ENCODE data around the gene MTOR. TPM values are rescaled to one million over a fixed set of nuclear protein-coding genes. Genes with fewer than 3 reads are reported as not detected.
"Not testable (repeated sequence)": the region's sequence is repeated elsewhere in the genome, so short reads cannot be mapped to it uniquely, and the experiment has no call there.

Gene MTOR
- total and polyA plus RNA-seq, 8 donors, result 6.3 to 42.4 (median 28.6) TPM

DNA sequence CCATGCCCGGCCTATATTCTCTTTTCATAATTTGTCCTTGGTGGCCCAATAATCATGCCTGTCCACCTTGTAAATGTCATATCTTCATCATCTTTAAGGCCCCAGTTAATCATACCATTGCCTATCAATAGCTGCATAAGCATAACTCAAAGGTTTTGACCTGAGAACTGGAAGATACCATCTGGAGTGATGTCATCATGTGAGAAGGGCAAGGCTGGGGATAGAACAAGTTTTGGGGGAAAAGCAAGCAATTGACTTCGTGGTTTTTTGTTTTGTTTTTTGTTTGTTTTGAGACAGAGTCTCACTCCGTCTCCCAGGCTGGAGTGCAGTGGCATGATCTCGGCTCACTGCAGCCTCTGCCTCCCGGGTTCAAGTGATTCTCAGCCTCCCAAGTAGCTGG, 16.8 kb upstream of the MTOR start:
- H3K27ac ChIP-seq, result no peak overlapping the region
- TF ChIP-seq POLR2A (IDR thresholded peaks at IDR 0.05) (no peak), EP300 (IDR thresholded peaks at IDR 0.05) (no peak), POLR2AphosphoS5 (IDR thresholded peaks at IDR 0.05) (no peak)
- TF ChIP-seq, protein P1, sequence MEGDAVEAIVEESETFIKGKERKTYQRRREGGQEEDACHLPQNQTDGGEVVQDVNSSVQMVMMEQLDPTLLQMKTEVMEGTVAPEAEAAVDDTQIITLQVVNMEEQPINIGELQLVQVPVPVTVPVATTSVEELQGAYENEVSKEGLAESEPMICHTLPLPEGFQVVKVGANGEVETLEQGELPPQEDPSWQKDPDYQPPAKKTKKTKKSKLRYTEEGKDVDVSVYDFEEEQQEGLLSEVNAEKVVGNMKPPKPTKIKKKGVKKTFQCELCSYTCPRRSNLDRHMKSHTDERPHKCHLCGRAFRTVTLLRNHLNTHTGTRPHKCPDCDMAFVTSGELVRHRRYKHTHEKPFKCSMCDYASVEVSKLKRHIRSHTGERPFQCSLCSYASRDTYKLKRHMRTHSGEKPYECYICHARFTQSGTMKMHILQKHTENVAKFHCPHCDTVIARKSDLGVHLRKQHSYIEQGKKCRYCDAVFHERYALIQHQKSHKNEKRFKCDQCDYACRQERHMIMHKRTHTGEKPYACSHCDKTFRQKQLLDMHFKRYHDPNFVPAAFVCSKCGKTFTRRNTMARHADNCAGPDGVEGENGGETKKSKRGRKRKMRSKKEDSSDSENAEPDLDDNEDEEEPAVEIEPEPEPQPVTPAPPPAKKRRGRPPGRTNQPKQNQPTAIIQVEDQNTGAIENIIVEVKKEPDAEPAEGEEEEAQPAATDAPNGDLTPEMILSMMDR (IDR thresholded peaks at IDR 0.05), result no peak
- no peaks in the 10 kb centered on the region for H3K27me3 ChIP-seq
- H3K9me3 ChIP-seq, result no peaks in the 10 kb centered on the region
- peaks cover 24 to 55% (median 46%) of the 10 kb centered on the region in 4 donors for H3K4me1 ChIP-seq
- H3K36me3 ChIP-seq, result peaks cover 0 to 40% (median 37%) of the 10 kb centered on the region in 4 donors
- no peak for DNase-seq
- no peak overlapping the region for H3K4me3 ChIP-seq
- intact Hi-C loops (cut with DNase I; ENCODE audit: low total_unique reads), result no loop called here
- 85 to 90% (median 88%) methylated on average over 5 of the region's 5 CpGs for WGBS, 5 donors

DNA sequence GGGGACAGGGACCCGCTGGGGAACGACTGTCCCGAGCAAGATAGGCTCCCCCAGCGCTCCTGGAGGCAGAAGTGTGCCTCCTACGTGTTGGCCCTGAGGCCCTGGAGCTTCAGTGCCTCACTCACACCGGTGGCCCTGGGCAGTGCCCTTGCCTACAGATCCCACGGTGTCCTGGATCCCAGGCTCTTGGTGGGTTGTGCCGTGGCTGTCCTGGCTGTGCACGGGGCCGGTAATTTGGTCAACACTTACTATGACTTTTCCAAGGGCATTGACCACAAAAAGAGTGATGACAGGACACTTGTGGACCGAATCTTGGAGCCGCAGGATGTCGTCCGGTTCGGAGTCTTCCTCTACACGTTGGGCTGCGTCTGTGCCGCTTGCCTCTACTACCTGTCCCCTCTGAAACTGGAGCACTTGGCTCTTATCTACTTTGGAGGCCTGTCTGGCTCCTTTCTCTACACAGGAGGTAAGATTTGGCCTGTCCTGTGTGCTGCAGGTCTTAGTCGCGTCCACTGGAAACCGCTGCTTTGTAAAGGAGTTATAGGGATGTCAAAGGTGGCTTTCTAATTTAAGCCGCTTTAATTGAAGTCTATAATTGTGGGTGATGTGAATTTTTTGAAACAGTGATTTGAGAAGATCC, 11.4 kb upstream of the MTOR start:
- peak overlapping the region; percentile 75 to 85 (median 80) for H3K4me3 ChIP-seq
- 2 to 11% (median 5%) methylated on average over 12 to 22 of the region's 22 CpGs for WGBS, 5 donors
- no peaks in the 10 kb centered on the region for H3K9me3 ChIP-seq
- H3K36me3 ChIP-seq, result peaks cover 0 to 24% (median 16%) of the 10 kb centered on the region in 4 donors
- H3K27ac ChIP-seq, result peak overlapping the region; percentile 94 to 99 (median 95)
- no peaks in the 10 kb centered on the region for H3K27me3 ChIP-seq
- peaks cover 25 to 45% (median 38%) of the 10 kb centered on the region in 4 donors for H3K4me1 ChIP-seq
- intact Hi-C loops (cut with DNase I; ENCODE audit: low total_unique reads), result no loop called here
- no peak for DNase-seq
- no peak for TF ChIP-seq EP300 (IDR thresholded peaks at IDR 0.05)
- TF ChIP-seq POLR2A (IDR thresholded peaks at IDR 0.05), result no peak
- no peak for TF ChIP-seq POLR2AphosphoS5 (IDR thresholded peaks at IDR 0.05)
- TF ChIP-seq, protein P1 (IDR thresholded peaks at IDR 0.05), result no peak

DNA sequence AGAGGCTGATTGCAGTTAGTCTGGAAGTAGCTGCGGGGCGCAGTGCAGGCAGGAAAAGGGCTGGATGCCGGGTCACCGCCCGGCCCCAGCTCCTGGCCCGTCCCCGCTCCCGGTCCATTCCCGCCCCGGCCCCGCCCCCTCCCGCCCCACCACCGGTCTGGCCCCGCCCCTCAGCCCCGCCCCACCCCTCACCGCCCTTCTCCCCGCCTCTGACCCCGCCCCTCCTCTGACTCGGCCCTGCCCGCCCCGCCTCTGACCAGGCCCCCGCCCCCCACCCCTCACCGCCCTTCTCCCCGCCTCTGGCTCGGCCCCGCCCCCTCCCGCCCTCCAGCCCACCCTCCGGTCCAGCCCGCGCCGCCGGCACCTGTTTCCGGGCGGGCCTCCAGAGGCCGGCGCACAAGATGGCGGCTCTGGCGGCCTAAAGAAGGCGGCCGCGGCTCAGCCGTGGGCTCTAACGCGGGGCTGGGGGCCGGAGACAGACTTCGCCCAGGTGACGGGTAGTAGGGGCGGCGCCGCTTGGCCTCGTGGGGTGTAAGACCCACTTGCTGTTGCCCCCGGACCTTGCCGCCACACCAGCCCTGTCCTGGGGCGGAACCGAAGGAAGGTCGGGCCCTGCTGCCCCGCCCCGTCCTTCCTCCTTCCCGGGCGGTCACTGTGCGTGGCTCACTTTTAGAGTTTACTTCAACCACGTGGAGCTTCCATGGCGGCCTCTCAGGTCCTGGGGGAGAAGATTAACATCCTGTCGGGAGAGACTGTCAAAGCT, 10.7 kb upstream of the MTOR start, which contains the start of gene UBIAD1:
UBIAD1 (plus strand) TSS at position 367 of the 763 bp plus-strand sequence; CDS start at position 701, 334 bp downstream.
- peaks cover 25 to 45% (median 38%) of the 10 kb centered on the region in 4 donors for H3K4me1 ChIP-seq
- peak; percentile 87 to 97 for DNase-seq
- intact Hi-C loops (cut with DNase I; ENCODE audit: low total_unique reads), result no loop called here
- H3K9me3 ChIP-seq, result no peaks in the 10 kb centered on the region
- 0 to 1% (median 0%) methylated on average over 9 to 57 of the region's 64 CpGs for WGBS, 5 donors
- H3K36me3 ChIP-seq, result peaks cover 0 to 17% (median 11%) of the 10 kb centered on the region in 4 donors
- TF ChIP-seq POLR2AphosphoS5 (IDR thresholded peaks at IDR 0.05) (peak; percentile 28 to 64 (median 63)), EP300 (IDR thresholded peaks at IDR 0.05) (no peak), POLR2A (IDR thresholded peaks at IDR 0.05) (peak in 1 of 4 donors; percentile 48)
- TF ChIP-seq, protein P1 (IDR thresholded peaks at IDR 0.05), result peak in 2 of 7 experiments; percentile 11 to 12
- H3K27ac ChIP-seq, result peak within 1 kb of the TSS; percentile 94 to 99 (median 95)
- H3K4me3 ChIP-seq, result peak within 1 kb of the TSS; percentile 75 to 85 (median 80)
- H3K27me3 ChIP-seq, result no peaks in the 10 kb centered on the region

DNA sequence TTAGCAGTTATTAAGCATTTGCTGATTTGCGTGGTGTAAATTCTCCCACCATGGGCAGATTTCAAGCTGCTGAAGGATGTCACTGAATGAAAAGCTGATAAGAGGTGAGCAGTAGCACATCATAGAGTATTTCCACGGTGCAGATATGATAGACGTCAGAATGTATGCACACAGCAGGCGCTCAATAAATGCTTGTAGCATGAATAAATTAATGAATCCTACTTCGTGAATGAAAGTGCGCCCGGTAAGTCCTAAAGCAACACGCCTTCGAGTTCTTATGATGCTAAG, 10.1 kb upstream of the MTOR start:
- intact Hi-C loops (cut with DNase I; ENCODE audit: low total_unique reads), result no loop called here
- Histone ChIP-seq H3K27ac (peak overlapping the region in 4 of 5 donors; percentile 41 to 95 (median 74)), H3K9me3 (no peaks in the 10 kb centered on the region), H3K4me1 (peaks cover 25 to 45% (median 38%) of the 10 kb centered on the region in 4 donors), H3K4me3 (peak overlapping the region; percentile 30 to 85 (median 80)), H3K36me3 (peaks cover 0 to 12% (median 5%) of the 10 kb centered on the region in 4 donors), H3K27me3 (no peaks in the 10 kb centered on the region)
- DNase-seq, result no peak
- 8 to 11% (median 11%) methylated on average over 9 of the region's 9 CpGs for WGBS, 5 donors
- TF ChIP-seq POLR2AphosphoS5 (IDR thresholded peaks at IDR 0.05) (no peak), POLR2A (IDR thresholded peaks at IDR 0.05) (no peak), EP300 (IDR thresholded peaks at IDR 0.05) (no peak)
- TF ChIP-seq, protein P1 (IDR thresholded peaks at IDR 0.05), result no peak

DNA sequence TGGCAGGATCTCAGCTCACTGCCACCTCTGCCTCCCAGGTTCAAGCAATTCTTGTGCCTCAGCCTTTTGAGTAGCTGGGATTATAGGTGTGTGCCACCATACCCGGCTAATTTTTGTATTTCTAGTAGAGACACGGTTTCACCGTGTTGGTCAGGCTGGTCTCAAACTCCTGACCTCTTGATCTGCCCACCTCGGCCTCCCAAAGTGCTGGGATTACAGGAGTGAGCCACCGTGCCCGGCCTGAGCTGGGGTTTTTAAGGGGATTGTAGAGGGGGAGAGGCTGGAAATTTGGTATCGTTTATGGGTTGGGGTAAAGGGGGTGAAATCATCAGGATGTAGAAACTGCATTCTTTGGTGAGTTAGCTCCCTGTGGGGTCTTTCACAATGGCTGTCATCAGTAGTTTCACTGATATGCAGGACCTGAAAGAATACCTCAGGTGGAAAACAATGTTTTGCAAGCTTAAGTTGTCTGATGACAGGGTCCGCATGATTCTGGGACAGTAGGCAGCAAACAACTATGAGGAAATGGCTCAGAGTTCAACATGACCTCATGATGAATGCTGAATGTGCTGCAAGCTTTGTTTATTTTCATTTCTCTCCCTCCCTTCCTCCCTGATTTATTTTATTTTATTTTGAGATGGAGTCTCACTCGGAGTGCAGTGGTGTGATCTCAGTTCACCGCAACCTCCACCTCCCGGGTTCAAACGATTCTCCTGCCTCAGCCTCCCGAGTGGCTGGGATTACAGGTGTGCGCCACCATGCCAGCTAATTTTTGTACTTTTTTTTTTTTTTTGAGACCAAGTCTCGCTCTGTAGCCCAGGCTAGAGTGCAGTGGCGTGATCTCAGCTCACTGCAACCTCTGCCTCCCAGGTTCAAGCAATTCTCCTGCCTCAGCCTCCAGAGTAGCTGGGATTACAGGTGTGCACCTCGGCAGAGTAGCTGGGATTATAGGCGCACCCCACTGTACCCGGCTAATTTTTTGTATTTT, 5.3 kb upstream of the MTOR start:
- H3K27me3 ChIP-seq; H3K4me3 ChIP-seq; H3K36me3 ChIP-seq; H3K27ac ChIP-seq; intact Hi-C loops (cut with DNase I; ENCODE audit: low total_unique reads); H3K9me3 ChIP-seq: not testable (repeated sequence)
- H3K4me1 ChIP-seq, result peaks cover 0 to 14% (median 9%) of the 10 kb centered on the region in 4 donors
- DNase-seq, result peak in 1 of 2 donors; percentile 20
- 78 to 85% (median 81%) methylated on average over 19 of the region's 19 CpGs for WGBS, 5 donors

Data from stomach (tissue), 9 donors.